ENCODE data around the gene SNX5. TPM values are rescaled to one million over a fixed set of nuclear protein-coding genes. Genes with fewer than 3 reads are reported as not detected.

Gene SNX5
- total RNA-seq, 2 donors from 2014 or later, result 48.3 to 84.8 TPM

DNA sequence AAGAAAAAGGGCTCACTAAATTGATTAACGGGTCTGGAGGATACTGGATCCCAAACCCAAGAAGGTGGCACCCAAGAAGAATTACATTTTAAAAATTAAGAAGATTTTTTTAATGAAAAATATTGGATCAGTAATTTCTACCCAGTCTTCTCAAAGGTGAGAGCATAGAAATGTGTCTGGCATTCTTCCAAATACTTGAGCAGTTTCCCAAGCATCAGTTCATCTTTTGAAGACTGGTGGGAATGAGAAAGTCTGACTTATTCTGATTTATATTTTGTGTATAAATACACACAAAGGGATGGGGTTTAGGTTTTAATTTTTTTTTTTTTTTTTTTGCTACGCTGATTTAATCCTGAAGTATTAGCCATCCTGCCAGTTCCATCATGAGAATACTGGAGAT lies 3.5 kb upstream of the SNX5 start:
- no peak for DNase-seq (ENCODE audit: low spot score)
- Histone ChIP-seq H3K4me3 (no peak overlapping the region), H3K9me3 (no peaks in the 10 kb centered on the region), H3K27me3 (replicated peaks; ENCODE audit: insufficient read depth) (no peaks in the 10 kb centered on the region), H3K36me3 (no peaks in the 10 kb centered on the region), H3K27ac (no peak overlapping the region), H3K4me1 (replicated peaks) (no peaks in the 10 kb centered on the region)
- 64% methylated on average over 2 of the region's 2 CpGs for WGBS
- TF ChIP-seq POLR2A (IDR thresholded peaks at IDR 0.05), result no peak
- TF ChIP-seq, protein P1, sequence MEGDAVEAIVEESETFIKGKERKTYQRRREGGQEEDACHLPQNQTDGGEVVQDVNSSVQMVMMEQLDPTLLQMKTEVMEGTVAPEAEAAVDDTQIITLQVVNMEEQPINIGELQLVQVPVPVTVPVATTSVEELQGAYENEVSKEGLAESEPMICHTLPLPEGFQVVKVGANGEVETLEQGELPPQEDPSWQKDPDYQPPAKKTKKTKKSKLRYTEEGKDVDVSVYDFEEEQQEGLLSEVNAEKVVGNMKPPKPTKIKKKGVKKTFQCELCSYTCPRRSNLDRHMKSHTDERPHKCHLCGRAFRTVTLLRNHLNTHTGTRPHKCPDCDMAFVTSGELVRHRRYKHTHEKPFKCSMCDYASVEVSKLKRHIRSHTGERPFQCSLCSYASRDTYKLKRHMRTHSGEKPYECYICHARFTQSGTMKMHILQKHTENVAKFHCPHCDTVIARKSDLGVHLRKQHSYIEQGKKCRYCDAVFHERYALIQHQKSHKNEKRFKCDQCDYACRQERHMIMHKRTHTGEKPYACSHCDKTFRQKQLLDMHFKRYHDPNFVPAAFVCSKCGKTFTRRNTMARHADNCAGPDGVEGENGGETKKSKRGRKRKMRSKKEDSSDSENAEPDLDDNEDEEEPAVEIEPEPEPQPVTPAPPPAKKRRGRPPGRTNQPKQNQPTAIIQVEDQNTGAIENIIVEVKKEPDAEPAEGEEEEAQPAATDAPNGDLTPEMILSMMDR (IDR thresholded peaks at IDR 0.05), result no peak
- intact Hi-C loops (cut with DNase I), result no loop called here

GRCh38 chr20:17971300-17972013 lies 2.9 kb upstream of the SNX5 start:
- no peaks in the 10 kb centered on the region for H3K27me3 ChIP-seq (replicated peaks; ENCODE audit: insufficient read depth)
- no peak overlapping the region for H3K4me3 ChIP-seq
- H3K27ac ChIP-seq, result peak overlapping the region in 1 of 2 donors; percentile 98
- 51% methylated on average over 7 of the region's 7 CpGs for WGBS
- no peak for TF ChIP-seq POLR2AphosphoS5 (IDR thresholded peaks at IDR 0.05)
- no peak for TF ChIP-seq POLR2A (IDR thresholded peaks at IDR 0.05)
- TF ChIP-seq, protein P1 (IDR thresholded peaks at IDR 0.05), result no peak
- DNase-seq (ENCODE audit: low spot score), result no peak
- no peaks in the 10 kb centered on the region for H3K36me3 ChIP-seq
- intact Hi-C loops (cut with DNase I), result no loop called here
- H3K9me3 ChIP-seq, result no peaks in the 10 kb centered on the region
- no peaks in the 10 kb centered on the region for H3K4me1 ChIP-seq (replicated peaks)

GRCh38 chr20:17969884-17970409 lies 1.4 kb upstream of the SNX5 start:
- 8% methylated on average over 9 of the region's 9 CpGs for WGBS
- DNase-seq (ENCODE audit: low spot score), result peak; percentile 22
- no peaks in the 10 kb centered on the region for H3K9me3 ChIP-seq
- peak overlapping the region; percentile 97 to 98 for H3K27ac ChIP-seq
- intact Hi-C loops (cut with DNase I), result no loop called here
- TF ChIP-seq, protein P1 (IDR thresholded peaks at IDR 0.05), result no peak
- no peak for TF ChIP-seq POLR2A (IDR thresholded peaks at IDR 0.05)
- no peak for TF ChIP-seq POLR2AphosphoS5 (IDR thresholded peaks at IDR 0.05)
- H3K4me1 ChIP-seq (replicated peaks), result no peaks in the 10 kb centered on the region
- no peaks in the 10 kb centered on the region for H3K36me3 ChIP-seq
- H3K27me3 ChIP-seq (replicated peaks; ENCODE audit: insufficient read depth), result no peaks in the 10 kb centered on the region
- peak overlapping the region; percentile 71 to 96 for H3K4me3 ChIP-seq

DNA sequence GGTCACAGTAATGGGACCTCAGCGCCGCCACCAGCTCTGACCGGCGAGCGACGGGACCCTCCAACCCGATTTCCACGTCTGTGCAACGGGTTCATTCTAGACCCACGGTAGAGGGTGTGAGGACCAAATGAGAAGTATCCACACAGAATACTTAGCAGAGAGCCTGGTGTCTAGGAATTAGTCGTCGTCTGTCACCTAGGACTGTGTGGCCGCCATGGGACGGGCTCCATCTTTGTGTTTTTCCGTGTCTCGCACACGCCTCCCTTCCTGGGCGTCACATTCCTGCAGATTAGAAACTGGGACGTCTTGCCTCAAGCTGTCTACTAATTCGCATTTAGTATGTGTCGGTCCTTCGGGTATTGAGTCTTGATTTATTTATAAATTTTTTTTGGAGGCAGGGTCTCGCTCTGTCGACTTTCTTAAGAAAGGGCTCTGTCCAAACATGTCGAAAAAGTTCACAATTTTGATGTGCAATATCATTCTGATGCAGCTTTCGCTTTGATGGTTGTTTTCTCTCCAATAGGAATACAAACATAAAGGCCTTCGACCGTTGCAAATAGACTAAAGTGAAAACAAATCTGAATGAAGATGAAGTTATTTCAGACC lies 787 bp upstream of the SNX5 start:
- Histone ChIP-seq H3K4me3 (peak overlapping the region; percentile 71 to 96), H3K27ac (peak overlapping the region; percentile 97 to 98), H3K27me3 (replicated peaks; ENCODE audit: insufficient read depth) (no peaks in the 10 kb centered on the region), H3K36me3 (no peaks in the 10 kb centered on the region), H3K4me1 (replicated peaks) (no peaks in the 10 kb centered on the region), H3K9me3 (no peaks in the 10 kb centered on the region)
- no peak for TF ChIP-seq POLR2AphosphoS5 (IDR thresholded peaks at IDR 0.05)
- TF ChIP-seq POLR2A (IDR thresholded peaks at IDR 0.05), result no peak
- TF ChIP-seq, protein P1 (IDR thresholded peaks at IDR 0.05), result no peak
- DNase-seq (ENCODE audit: low spot score), result peak; percentile 42
- intact Hi-C loops (cut with DNase I), result no loop called here
- under 1% methylated on average over 28 of the region's 28 CpGs for WGBS

All from prostate gland (tissue), 2 donors.